Amygdala (tissue), 56 donors: ENCODE measurements around the gene SEC14L1.
A peak's percentile ranks its signal among the peaks of the same experiment; 100 is the strongest.

Source experiments
- DNase-seq, 56 donors: peaks; one replicate each; lab custom pipeline; 2025; lab: John Stamatoyannopoulos, UW

The SEC14L1 gene

GRCh38 chr17:77185137-77185536 is 44.4 kb downstream of the SEC14L1 start:
- DNase-seq: no peak

GRCh38 chr17:77186141-77186604 is 45.4 kb downstream of the SEC14L1 start:
- peak in 8 of 56 donors; percentile 17 to 57 (median 30) for DNase-seq

- no peak for DNase-seq
Observed at GRCh38 chr17:77188084-77189066, 47.6 kb downstream of the SEC14L1 start.

- DNase-seq: no peak
Observed at GRCh38 chr17:77189148-77189547, 48.4 kb downstream of the SEC14L1 start.

DNA sequence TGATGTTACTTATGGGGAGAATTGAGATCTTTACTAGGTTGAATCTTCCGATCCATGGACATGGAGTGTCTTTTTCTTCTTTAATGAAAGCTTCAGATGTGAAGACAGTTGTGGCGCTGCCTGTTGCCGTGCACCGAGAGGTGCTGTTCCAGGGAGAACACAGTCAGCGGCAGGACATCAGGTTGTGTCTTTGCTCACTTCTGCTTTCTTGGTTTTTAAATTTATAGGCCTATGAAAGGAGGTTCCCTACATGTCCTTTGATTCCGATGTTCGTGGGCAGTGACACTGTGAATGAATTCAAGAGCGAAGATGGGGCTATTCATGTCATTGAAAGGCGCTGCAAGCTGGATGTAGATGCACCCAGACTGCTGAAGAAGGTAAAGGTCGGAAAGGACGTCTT is 49.8 kb downstream of the SEC14L1 start:
- DNase-seq: no peak

DNA sequence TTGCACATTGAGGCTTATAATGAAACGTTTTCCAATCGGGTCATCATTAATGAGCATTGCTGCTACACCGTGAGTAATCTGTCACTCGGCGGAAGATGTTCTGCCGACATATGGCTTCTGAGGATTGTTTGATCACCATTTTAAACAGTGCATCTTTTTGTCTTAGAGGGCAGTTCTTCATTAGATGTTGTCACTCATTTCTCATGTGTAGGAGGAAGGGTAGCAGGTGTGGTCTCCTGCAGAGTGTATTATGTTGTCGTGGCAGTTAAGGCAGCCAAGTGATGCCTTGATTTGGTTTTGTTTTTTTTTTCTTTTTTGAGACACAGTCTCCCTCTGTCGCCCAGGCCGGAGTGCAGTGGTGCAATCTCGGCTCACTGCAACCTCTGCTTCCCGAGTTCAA is 50.5 kb downstream of the SEC14L1 start:
- DNase-seq: no peak

DNA sequence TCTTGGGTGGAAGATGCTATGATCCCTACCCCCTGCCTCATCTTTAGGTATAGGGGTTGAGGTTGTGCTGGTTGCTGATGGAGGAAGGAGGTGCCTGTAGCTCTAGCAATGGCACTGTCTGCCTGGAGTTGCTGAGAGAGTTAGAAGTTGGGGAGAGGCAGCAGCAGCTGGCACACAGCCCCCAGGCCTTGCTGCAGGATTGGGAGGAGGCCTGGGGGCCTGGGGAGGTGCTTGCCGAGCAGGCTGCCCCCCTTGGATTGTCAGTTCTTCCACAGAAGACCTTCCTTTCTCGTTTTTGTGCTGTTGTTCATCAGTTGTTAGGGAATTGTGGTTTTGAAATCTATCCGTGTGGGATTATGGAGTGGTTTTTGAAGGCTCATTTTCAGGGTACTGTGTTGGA is 52.9 kb downstream of the SEC14L1 start:
- DNase-seq: no peak

DNA sequence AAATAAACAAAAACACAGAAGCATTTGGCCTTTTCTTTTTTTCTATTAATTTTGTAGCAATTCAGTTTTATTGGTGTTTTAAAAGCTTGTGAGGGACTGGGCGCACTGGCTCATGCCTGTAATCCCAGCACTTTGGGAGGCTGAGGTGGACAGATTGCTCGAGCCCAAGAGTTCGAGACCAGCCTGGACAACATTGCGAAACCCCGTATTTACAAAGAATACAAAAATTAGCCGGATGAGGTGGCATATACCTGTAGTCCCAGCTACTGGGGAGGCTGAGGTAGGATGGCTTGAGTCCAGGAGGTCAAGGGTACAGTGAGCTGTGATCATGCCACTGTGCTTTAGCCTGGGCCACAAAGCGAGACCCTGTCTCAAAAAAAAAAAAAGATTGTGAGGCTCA is 53.4 kb downstream of the SEC14L1 start:
- no peak for DNase-seq

DNA sequence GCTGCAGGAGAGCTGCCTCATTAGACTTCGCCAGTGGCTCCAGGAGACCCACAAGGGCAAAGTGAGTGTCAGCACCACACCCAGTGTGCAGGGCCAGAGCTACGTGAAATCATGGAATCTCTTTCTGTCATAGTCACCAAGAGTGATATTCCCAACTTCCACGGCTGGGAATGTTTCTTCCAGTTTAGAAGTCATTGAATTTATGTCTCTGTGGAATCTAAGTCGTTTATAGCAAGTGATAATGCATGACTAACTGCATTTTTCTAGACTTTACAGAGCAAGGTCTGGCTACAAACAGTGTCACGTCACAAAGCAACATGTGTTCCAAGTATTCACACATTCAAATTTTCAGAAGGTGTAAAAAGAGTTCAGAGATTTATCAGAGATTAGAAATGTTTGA is 55.5 kb downstream of the SEC14L1 start:
- DNase-seq: no peak

DNA sequence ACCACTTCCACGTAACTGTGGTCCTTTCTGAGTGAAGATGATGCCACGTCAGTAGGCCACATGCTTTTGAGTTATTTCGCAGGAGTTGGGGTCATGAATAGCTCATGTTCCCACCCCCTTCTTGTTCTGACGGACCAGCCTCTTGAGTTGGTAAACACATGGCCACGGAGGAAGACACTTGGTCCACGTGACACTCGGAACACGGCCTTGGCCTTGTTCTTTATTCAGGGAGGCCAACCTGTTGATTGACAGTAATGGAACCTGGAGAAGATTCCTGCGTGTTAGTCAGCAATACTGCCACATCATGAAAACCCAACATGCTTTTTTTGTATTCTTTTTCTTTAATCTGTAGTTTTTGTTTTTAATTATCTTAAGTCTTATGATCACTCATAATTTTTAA is 56.3 kb downstream of the SEC14L1 start:
- no peak for DNase-seq

DNA sequence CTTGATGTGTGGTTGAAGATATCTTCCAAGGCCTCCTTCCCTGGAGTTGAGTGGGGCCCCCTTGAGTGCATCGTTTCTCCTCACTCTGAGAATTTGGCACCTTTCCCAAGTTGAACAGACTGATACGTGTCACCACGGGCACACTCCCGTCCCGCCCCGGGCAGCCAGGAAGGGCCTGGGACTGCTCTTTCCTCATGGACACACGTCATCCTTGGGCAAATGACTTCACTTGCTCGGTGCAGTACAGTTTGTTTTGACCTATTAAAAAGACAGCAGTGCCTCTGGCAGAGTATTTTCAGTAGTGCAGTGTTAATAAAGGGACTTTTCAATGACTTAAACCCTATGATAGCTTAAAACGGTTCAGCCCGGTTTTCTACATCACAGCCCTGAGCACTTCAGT is 59.9 kb downstream of the SEC14L1 start:
- DNase-seq: no peak

DNA sequence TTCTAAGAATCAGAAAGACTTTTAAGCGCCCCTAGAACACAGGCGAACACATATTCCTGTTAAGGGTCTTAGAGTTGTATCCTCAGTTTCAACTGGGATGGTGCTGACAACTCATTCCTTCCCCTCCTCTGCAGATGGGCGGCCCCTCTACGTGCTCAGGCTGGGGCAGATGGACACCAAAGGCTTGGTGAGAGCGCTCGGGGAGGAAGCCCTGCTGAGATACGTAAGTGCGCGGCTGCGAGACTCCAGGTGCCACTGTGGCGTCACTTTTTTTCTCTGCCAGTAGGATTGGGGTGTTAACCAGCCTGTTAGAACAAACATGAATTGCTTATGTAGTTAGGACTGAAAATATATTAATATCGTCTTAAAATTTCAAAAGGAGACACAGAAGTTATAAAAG is 62.7 kb downstream of the SEC14L1 start:
- DNase-seq: no peak

- DNase-seq: no peak
Observed at GRCh38 chr17:77203846-77204245, 63.1 kb downstream of the SEC14L1 start.

- DNase-seq: no peak
Observed at GRCh38 chr17:77204536-77204935, 63.8 kb downstream of the SEC14L1 start.

DNA sequence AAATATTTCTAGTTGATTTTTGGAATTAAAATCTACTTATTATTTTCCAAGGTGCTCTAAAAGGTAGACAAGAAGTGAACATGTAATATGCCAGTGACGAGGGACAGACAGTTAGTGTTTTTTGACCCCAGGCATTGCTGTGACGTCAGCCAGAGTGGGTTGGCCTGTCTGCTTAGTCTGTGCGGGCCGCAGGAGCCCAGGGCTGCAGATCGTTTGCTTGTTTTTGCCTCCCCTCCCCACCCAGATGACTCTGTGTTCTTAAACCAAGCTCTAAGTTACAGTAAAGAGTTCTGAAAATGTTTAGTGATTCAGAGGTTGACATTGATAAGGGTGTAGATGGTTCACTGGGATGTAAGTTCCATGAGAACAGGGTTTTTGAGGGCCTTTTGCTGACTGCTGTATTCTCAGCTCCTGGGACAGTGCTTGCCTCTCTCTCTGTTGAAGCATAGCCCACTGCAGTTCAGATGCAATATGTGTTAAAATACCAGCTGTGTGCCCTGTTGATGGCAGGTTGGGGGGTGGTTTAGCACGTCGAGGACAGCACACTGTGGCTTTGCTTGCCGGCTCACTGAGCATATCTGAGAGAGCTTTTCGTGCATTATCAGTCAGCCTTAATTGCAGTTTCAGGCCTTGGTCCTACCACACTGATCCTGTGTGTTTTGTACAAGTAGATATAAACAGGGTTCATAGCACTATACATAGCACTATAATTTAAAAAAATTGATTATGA is 64.8 kb downstream of the SEC14L1 start:
- no peak for DNase-seq

DNA sequence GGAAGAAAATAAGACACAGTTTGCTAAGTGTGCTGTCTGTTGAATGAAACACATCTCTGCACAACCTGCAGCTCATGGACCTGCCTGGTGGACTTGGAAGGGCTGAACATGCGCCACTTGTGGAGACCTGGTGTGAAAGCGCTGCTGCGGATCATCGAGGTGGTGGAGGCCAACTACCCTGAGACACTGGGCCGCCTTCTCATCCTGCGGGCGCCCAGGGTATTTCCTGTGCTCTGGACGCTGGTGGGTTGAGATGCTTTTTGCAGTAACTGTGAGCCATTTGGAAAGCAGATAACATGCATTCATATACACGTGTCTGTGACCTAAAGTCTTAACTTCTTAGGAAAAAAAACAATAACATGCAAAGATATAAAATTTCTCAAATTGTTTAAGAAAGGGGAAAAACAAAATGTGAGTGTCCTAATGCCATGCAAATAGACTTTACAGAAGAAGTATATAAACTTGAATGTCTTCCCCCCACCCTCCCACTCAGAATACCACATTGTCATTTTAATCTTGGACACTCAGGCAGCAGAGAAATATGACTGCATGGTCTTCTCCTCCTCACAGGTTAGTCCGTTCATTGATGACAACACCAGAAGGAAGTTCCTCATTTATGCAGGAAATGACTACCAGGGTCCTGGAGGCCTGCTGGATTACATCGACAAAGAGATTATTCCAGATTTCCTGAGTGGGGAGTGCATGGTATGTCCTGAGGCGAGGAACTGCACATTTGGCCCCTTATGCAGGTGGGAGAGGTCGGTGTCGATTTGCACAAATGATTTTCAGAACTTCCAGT is 65.6 kb downstream of the SEC14L1 start:
- no peak for DNase-seq

DNA sequence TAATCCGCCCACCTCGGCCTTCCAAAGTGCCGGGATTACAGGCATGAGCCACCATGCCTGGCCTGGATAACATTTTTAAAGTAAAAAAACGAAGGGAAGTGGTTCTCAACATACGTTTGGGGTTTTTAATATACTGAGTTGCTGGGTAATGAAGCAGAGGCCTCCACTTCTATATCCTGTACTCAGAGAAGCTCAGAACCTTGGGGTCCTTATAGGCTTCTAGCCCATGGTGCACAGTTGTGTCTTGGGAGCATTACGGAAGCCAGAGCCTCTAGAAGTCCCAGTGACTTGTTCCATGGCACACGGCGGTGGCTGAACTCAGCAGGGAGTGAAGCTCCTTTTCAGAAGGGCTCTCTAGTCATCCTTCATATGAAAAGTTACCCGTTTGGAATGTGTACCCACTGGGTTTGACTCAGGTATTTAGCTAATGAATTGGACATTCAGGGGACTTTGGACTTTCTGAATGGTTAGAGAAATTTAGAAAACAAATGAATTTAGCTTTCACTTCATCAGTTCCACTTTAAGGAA is 67.0 kb downstream of the SEC14L1 start:
- DNase-seq: no peak

DNA sequence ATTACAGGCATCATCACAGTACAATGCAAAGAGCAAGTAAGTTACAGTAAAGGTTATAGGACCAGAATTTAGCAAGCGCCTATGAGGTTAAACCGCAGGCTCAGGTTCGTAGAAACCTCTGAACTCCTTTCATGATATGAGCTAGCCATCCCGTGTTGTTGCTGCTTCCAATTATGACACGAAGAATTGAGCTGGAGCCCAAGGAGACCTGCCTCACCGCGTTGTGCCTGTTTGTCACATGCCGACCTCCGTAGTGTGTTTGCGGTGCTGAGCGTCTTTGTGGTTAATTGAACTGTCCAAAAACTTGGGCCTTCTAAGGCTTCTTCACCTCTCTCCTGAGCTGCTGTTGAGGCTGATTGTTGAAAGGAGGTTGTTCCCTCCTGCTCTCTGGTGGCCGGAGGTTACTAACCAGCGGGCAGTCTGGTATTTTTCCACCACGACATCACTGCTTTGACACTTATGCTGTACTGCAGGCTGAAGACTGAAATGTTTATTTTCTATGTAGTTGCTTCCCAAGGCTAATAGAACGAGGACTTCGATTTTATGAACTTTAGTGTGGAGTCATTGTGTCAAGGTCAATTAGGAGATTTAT is 67.5 kb downstream of the SEC14L1 start:
- DNase-seq: peak in 29 of 56 donors; percentile 13 to 76 (median 39)

- DNase-seq: no peak
Observed at GRCh38 chr17:77208856-77209255, 68.1 kb downstream of the SEC14L1 start.

DNA sequence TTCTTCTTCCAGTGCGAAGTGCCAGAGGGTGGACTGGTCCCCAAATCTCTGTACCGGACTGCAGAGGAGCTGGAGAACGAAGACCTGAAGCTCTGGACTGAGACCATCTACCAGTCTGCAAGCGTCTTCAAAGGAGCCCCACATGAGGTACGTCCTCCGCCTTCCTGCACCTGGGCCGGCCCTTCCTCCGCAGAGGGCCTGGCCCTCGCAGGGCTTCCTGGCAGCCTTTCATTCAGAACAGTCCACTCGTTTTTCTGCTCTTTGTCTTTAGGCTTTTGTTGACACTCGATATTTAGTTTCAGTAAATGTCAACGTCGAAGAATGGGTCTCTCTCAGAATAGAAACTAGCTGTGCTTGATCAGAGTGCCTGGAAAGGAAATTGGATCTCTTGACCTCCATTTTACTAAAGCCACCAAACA is 68.6 kb downstream of the SEC14L1 start:
- DNase-seq: no peak
